GM21619 (cell line): ENCODE data around the gene JOSD1.

Experiments used
- ATAC-seq: cut with Tn5 transposase; IDR thresholded peaks from one replicate; pipeline ENCODE4 v1.9.1; 2021; ENCODE audit not compliant: unreplicated experiment

Gene JOSD1

GRCh38 chr22:38733724-38734381 lies 33.1 kb upstream of the JOSD1 start:
- no peak for ATAC-seq

- no peak for ATAC-seq
Observed at GRCh38 chr22:38733329-38733723, 32.6 kb upstream of the JOSD1 start.

GRCh38 chr22:38732251-38732815 lies 31.6 kb upstream of the JOSD1 start:
- no peak for ATAC-seq

GRCh38 chr22:38731703-38732161 lies 31.0 kb upstream of the JOSD1 start:
- no peak for ATAC-seq

GRCh38 chr22:38730411-38730871 lies 29.7 kb upstream of the JOSD1 start:
- no peak for ATAC-seq

- ATAC-seq = no peak
Observed at GRCh38 chr22:38729946-38730345, 29.2 kb upstream of the JOSD1 start.

- ATAC-seq = no peak
Observed at GRCh38 chr22:38728871-38729796, 28.4 kb upstream of the JOSD1 start.

- ATAC-seq = no peak
Observed at GRCh38 chr22:38727530-38728451, 27.0 kb upstream of the JOSD1 start.

GRCh38 chr22:38727123-38727522 lies 26.4 kb upstream of the JOSD1 start:
- no peak for ATAC-seq

- no peak for ATAC-seq
Observed at GRCh38 chr22:38725900-38726655, 25.3 kb upstream of the JOSD1 start.

GRCh38 chr22:38724926-38725571 lies 24.3 kb upstream of the JOSD1 start:
- no peak for ATAC-seq

- ATAC-seq = no peak
Observed at GRCh38 chr22:38724176-38724575, 23.4 kb upstream of the JOSD1 start.

GRCh38 chr22:38721551-38721950 lies 20.8 kb upstream of the JOSD1 start:
- no peak for ATAC-seq

- no peak for ATAC-seq
Observed at GRCh38 chr22:38720350-38720749, 19.6 kb upstream of the JOSD1 start.

- no peak for ATAC-seq
Observed at GRCh38 chr22:38719196-38719595, 18.5 kb upstream of the JOSD1 start.

- ATAC-seq = no peak
Observed at GRCh38 chr22:38718414-38718813, 17.7 kb upstream of the JOSD1 start.

- no peak for ATAC-seq
Observed at GRCh38 chr22:38717244-38717643, 16.5 kb upstream of the JOSD1 start.

GRCh38 chr22:38716826-38717225 lies 16.1 kb upstream of the JOSD1 start:
- ATAC-seq = no peak

- ATAC-seq = no peak
Observed at GRCh38 chr22:38716271-38716670, 15.5 kb upstream of the JOSD1 start.
